ENCODE measurements around the gene SLC26A1.

- no peak for TF ChIP-seq CTCF (IDR thresholded peaks at IDR 0.05; ENCODE audit: insufficient read depth, low read length, poor library complexity, severe bottlenecking)
- no peak for TF ChIP-seq EZH2phosphoT487 (conservative IDR thresholded peaks at IDR 0.05; ENCODE audit: low read length)
These were observed 28.3 kb upstream of the SLC26A1 start for GRCh38 chr4:1021386-1022050.

All from SU-DHL-6 (cell line).